Adrenal gland (tissue), 12 donors: ENCODE results near the gene AGBL4. TPM values are rescaled to one million over a fixed set of nuclear protein-coding genes. Genes with fewer than 3 reads are reported as not detected.

Experiments used
- DNase-seq, 7 donors: peaks; one replicate each; pipeline ENCODE4 v3.0.0-alpha.2; 2019 to 2020
- H3K27ac ChIP-seq, 5 donors: fragments of 200-600 bp; sonication (generic) in 4 of 5; 1 replicate in 3 of 5; 2 replicates in 2 of 5; pipeline versions ENCODE4 v1.5.1 to v1.8.0; 2016 to 2020; ENCODE audit warnings: mild to moderate bottlenecking in 1 of 5
- H3K27me3 ChIP-seq: fragments of 200-600 bp; 2 replicates; pipeline ENCODE4 v1.8.0; 2021
- H3K36me3 ChIP-seq, 2 donors: fragments of 200-600 bp; replicated peaks in 1 of 2; 1 replicate in 1 of 2; 2 replicates in 1 of 2; pipeline versions ENCODE4 v1.5.1 to v1.8.0; 2018 to 2022
- H3K4me1 ChIP-seq, 2 donors: fragments of 200-600 bp; replicated peaks in 1 of 2; 1 replicate in 1 of 2; 2 replicates in 1 of 2; pipeline versions ENCODE4 v1.5.1 to v1.8.0; 2018 to 2021
- H3K4me3 ChIP-seq, 4 donors: fragments of 200-600 bp; sonication (generic) in 3 of 4; one replicate each; pipeline ENCODE4 v1.5.1; 2016 to 2018
- H3K9me3 ChIP-seq, 3 donors: fragments of 200-600 bp; sonication (generic) in 1 of 3; replicated peaks in 1 of 3; 1 replicate in 2 of 3; 2 replicates in 1 of 3; pipeline versions ENCODE4 v1.5.1 to v1.8.0; 2016 to 2021
- POLR2A ChIP-seq, 2 donors: fragments of 450-650 bp; IDR thresholded peaks; one replicate each; pipeline ENCODE4 v1.6.1; 2017; ENCODE audit warnings: antibody characterized with exemption in 2 of 2, mild to moderate bottlenecking in 2 of 2, moderate library complexity in 1 of 2
- WGBS, 4 donors: extraction: QIAGEN DNeasy Blood & Tissue Kit in 2 of 4; methylation state at CpG; one replicate each; pipeline versions ENCODE4 v1.1.5 to v1.1.7; 2013 to 2017; 5-methylcytosine and 5-hydroxymethylcytosine counted together
- intact Hi-C, 2 donors: fragments of 100-400 bp; cut with DNase I; formaldehyde crosslinking; loops; one replicate each; pipeline versions ENCODE4 v1.14.1 to v1.15.0; 2022 to 2023
- polyA plus RNA-seq, 3 donors: library from polyadenylated mRNA; stranded (reverse); fragments of 200-250 nt in 2 of 3; fragments of 350-450 nt in 1 of 3; fragmentation: Illumina TruSeq in 1 of 3; extraction: RNeasy Lipid Tissue Mini Kit (QIAGEN cat#74804) in 1 of 3; gene quantifications; one replicate each; pipeline ENCODE4 v1.2.3, GENCODE V29; 2013 to 2014
- total RNA-seq, 9 donors: library from RNA; depleted of rRNA in 4 of 9; stranded (reverse); fragments of >200 nt in 4 of 9; fragments of 120-200 nt in 1 of 9; fragmentation: NEBNext Ultra II Directional in 1 of 9; extraction: Animal tissue kit (Norgen Biotek cat#: 25700) in 1 of 9; gene quantifications; one replicate each; pipeline versions ENCODE4 v1.1.0 to v1.2.4, GENCODE V29; 2013 to 2023
- TF ChIP-seq, protein P1 (sequence below), 6 experiments: fragments of 450-650 bp in 4 of 6; fragments of 200-600 bp in 2 of 6; sonication (generic) in 1 of 6; IDR thresholded peaks; 1 replicate in 5 of 6; 2 replicates in 1 of 6; pipeline versions ENCODE4 v1.5.1 to v1.8.0; 2016 to 2021; ENCODE audit warnings: antibody characterized with exemption in 6 of 6, mild to moderate bottlenecking in 2 of 6, moderate library complexity in 1 of 6
- donor health status: healthy with polysubstance abuse.
- donor health status: Bipolar disorder and iron deficiency.
- donor health status: DM: yes; HTN: yes; CAD: no.
- donor health status: DM: no; HTN: no; CAD: no.
- donor health status: DM: no; HTN: no; CAD: no.
- donor health status: DM: yes; HTN: yes; CAD: no.

AGBL4 gene
- total and polyA plus RNA-seq, 12 donors, result 0.10 to 1.9 (median 0.80) TPM; not detected in 2

DNA sequence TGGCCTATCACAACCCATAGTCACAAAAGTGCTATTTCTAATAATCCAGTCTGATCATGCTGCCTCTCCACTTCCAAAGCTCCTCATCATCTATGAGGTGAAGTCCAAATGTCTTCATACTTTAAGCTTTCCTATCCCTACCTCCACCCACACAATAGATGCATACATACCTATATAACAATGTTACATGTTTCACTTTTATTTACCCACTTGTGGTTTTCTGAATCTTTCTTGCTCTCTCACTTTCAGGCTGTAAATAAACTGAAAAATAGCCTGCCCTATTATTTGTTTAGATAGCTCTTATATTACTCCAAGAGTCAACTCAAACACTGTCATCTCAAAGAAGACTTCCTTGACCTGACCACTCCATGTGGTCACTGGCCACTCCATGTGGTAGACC, 840.3 kb downstream of the AGBL4 start:
- Histone ChIP-seq H3K4me1 (no peaks in the 10 kb centered on the region), H3K36me3 (no peaks in the 10 kb centered on the region), H3K9me3 (no peaks in the 10 kb centered on the region), H3K27ac (no peak overlapping the region), H3K27me3 (no peaks in the 10 kb centered on the region), H3K4me3 (no peak overlapping the region)
- intact Hi-C loops, result no loop called here
- no peak for DNase-seq
- TF ChIP-seq POLR2A (IDR thresholded peaks at IDR 0.05), result no peak
- TF ChIP-seq, protein P1, sequence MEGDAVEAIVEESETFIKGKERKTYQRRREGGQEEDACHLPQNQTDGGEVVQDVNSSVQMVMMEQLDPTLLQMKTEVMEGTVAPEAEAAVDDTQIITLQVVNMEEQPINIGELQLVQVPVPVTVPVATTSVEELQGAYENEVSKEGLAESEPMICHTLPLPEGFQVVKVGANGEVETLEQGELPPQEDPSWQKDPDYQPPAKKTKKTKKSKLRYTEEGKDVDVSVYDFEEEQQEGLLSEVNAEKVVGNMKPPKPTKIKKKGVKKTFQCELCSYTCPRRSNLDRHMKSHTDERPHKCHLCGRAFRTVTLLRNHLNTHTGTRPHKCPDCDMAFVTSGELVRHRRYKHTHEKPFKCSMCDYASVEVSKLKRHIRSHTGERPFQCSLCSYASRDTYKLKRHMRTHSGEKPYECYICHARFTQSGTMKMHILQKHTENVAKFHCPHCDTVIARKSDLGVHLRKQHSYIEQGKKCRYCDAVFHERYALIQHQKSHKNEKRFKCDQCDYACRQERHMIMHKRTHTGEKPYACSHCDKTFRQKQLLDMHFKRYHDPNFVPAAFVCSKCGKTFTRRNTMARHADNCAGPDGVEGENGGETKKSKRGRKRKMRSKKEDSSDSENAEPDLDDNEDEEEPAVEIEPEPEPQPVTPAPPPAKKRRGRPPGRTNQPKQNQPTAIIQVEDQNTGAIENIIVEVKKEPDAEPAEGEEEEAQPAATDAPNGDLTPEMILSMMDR (IDR thresholded peaks at IDR 0.05), result no peak

DNA sequence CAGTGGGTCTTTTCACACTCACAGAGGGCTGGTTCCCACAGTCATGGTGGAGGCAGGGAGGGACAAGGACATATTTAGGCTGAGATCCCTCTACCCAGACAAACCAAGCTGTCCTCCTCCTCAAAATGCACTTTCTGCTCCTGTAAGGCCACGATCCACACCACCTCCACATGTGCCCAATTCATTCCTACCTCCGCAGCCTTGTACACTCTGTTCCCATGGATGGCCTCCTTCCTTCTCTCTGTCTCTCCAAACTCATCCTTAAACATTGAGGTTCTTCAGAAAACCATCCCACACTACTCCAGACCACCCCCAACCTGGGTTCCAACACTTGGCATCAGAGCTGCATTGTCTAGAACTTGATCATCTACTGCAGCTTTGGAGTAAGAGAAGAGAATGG, 842.7 kb downstream of the AGBL4 start:
- H3K27me3 ChIP-seq, result no peaks in the 10 kb centered on the region
- no peak for DNase-seq
- intact Hi-C loops, result no loop called here
- H3K4me1 ChIP-seq, result no peaks in the 10 kb centered on the region
- H3K36me3 ChIP-seq, result no peaks in the 10 kb centered on the region
- WGBS, 4 donors, result 60 to 91% (median 84%) methylated on average over 2 of the region's 2 CpGs
- no peak overlapping the region for H3K27ac ChIP-seq
- H3K4me3 ChIP-seq, result no peak overlapping the region
- TF ChIP-seq, protein P1 (IDR thresholded peaks at IDR 0.05), result no peak
- TF ChIP-seq POLR2A (IDR thresholded peaks at IDR 0.05), result no peak
- H3K9me3 ChIP-seq, result no peaks in the 10 kb centered on the region

DNA sequence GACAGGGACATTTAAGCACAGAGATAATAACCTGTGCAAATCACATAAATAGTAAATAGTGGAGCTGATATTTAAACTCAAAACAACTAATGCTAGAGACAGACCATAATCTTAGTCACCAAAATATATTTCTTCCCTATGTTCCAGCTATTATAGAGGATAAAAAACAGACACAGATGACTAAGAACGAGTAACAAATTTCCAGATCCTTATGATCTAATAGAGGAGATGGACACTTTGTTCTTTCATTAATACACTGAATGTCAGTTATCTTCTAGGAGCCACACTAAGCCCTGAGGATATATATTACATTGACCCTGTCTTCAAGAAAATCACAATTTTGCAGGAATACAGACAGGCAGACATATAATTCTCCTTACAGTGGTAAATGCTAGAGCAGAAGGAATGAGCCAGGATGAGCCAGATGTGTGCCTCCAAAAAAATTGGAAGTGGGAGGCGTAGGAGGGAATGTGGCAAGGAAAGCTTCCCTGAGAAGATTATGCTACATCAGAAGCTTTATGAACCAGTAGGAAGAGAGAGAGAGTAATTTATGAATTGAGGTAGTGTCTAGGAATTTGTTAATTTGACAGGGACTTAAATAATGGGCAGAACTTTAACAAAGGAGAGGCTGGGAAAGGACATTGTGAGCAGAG, 851.7 kb downstream of the AGBL4 start:
- no peak overlapping the region for H3K27ac ChIP-seq
- intact Hi-C loops, result no loop called here
- H3K36me3 ChIP-seq, result no peaks in the 10 kb centered on the region
- no peaks in the 10 kb centered on the region for H3K9me3 ChIP-seq
- H3K27me3 ChIP-seq, result no peaks in the 10 kb centered on the region
- H3K4me3 ChIP-seq, result no peak overlapping the region
- no peak for DNase-seq
- 65 to 81% (median 69%) methylated on average over 2 of the region's 2 CpGs for WGBS, 4 donors
- H3K4me1 ChIP-seq, result no peaks in the 10 kb centered on the region
- TF ChIP-seq, protein P1 (IDR thresholded peaks at IDR 0.05), result no peak
- TF ChIP-seq POLR2A (IDR thresholded peaks at IDR 0.05), result no peak

DNA sequence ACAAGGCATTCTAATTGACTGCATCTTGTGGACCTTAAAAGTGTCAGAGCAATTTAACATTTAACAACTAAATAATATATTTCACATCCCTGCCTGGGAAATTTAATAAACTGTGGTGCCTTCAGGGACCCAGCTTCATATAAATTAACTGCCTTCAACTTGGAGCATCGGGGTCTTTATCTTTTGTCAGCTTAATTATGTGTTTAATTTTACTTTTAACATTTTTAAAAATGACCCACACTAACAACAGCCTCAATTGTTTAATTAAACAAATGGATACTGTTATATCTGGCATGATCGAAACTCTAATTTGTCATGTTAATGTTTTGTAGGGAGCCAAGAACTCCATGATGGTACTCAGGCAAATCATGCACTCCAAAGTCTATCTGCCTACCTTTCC, 857.7 kb downstream of the AGBL4 start:
- H3K9me3 ChIP-seq, result no peaks in the 10 kb centered on the region
- intact Hi-C loops, result no loop called here
- no peaks in the 10 kb centered on the region for H3K4me1 ChIP-seq
- no peak overlapping the region for H3K27ac ChIP-seq
- no peak overlapping the region for H3K4me3 ChIP-seq
- no peaks in the 10 kb centered on the region for H3K27me3 ChIP-seq
- 47 to 60% (median 55%) methylated on average over 2 of the region's 2 CpGs for WGBS, 4 donors
- TF ChIP-seq, protein P1 (IDR thresholded peaks at IDR 0.05), result no peak
- TF ChIP-seq POLR2A (IDR thresholded peaks at IDR 0.05), result no peak
- no peak for DNase-seq
- H3K36me3 ChIP-seq, result no peaks in the 10 kb centered on the region
